ENCODE measurements around the gene EIF1AD. TPM values are rescaled to one million over a fixed set of nuclear protein-coding genes. Genes with fewer than 3 reads are reported as not detected.

EIF1AD gene
- total RNA-seq, 3 donors from 2014 or later = 31.0 to 33.1 (median 31.0) TPM

- Histone ChIP-seq H3K27me3 (no peaks in the 10 kb centered on the region), H3K4me3 (peak overlapping the region; percentile 80 to 96 (median 95)), H3K4me1 (peaks cover 0 to 9% of the 10 kb centered on the region in 2 donors), H3K27ac (peak overlapping the region; percentile 91 to 92), H3K9me3 (no peaks in the 10 kb centered on the region), H3K36me3 (no peaks in the 10 kb centered on the region)
- peak; percentile 57 to 71 for DNase-seq (ENCODE audit: low spot score in 2 of 2)
- TF ChIP-seq CTCF (IDR thresholded peaks at IDR 0.05) (no peak), POLR2AphosphoS5 (IDR thresholded peaks at IDR 0.05) (no peak), POLR2A (IDR thresholded peaks at IDR 0.05) (no peak)
- intact Hi-C loops (cut with DNase I; ENCODE audit: low total_unique reads) = no loop called here
These were observed 780 bp upstream of the EIF1AD start for GRCh38 chr11:66002648-66003225.

- no peak overlapping the region for H3K27ac ChIP-seq
- H3K36me3 ChIP-seq = no peaks in the 10 kb centered on the region
- intact Hi-C loops (cut with DNase I; ENCODE audit: low total_unique reads) = no loop called here
- DNase-seq (ENCODE audit: low spot score in 2 of 2) = no peak
- no peak overlapping the region for H3K4me3 ChIP-seq
- peaks cover 0 to 4% of the 10 kb centered on the region in 2 donors for H3K4me1 ChIP-seq
- TF ChIP-seq CTCF (IDR thresholded peaks at IDR 0.05) (no peak), POLR2A (IDR thresholded peaks at IDR 0.05) (no peak), POLR2AphosphoS5 (IDR thresholded peaks at IDR 0.05) (no peak)
- H3K27me3 ChIP-seq = no peaks in the 10 kb centered on the region
- no peaks in the 10 kb centered on the region for H3K9me3 ChIP-seq
These were observed 4.7 kb downstream of the EIF1AD start for GRCh38 chr11:65997286-65997685.

GRCh38 chr11:65992056-65992455 is 9.9 kb downstream of the EIF1AD start:
- H3K4me3 ChIP-seq = no peak overlapping the region
- no peaks in the 10 kb centered on the region for H3K27me3 ChIP-seq
- H3K36me3 ChIP-seq = no peaks in the 10 kb centered on the region
- no peak for TF ChIP-seq CTCF (IDR thresholded peaks at IDR 0.05)
- no peak for TF ChIP-seq POLR2A (IDR thresholded peaks at IDR 0.05)
- no peak for TF ChIP-seq POLR2AphosphoS5 (IDR thresholded peaks at IDR 0.05)
- DNase-seq (ENCODE audit: low spot score in 2 of 2) = no peak
- no peaks in the 10 kb centered on the region for H3K4me1 ChIP-seq
- intact Hi-C loops (cut with DNase I; ENCODE audit: low total_unique reads) = no loop called here
- no peaks in the 10 kb centered on the region for H3K9me3 ChIP-seq
- H3K27ac ChIP-seq = no peak overlapping the region

- H3K36me3 ChIP-seq = no peaks in the 10 kb centered on the region
- H3K4me3 ChIP-seq = no peak overlapping the region
- TF ChIP-seq POLR2AphosphoS5 (IDR thresholded peaks at IDR 0.05) (peak in 2 of 3 donors; percentile 78 to 83), CTCF (IDR thresholded peaks at IDR 0.05) (peak; percentile 96 to 99 (median 99)), POLR2A (IDR thresholded peaks at IDR 0.05) (no peak)
- peak overlapping the region in 1 of 2 donors; percentile 36 for H3K27ac ChIP-seq
- no peaks in the 10 kb centered on the region for H3K27me3 ChIP-seq
- no peaks in the 10 kb centered on the region for H3K4me1 ChIP-seq
- H3K9me3 ChIP-seq = no peaks in the 10 kb centered on the region
- DNase-seq (ENCODE audit: low spot score in 2 of 2) = peak; percentile 85 to 92
- intact Hi-C loops (cut with DNase I; ENCODE audit: low total_unique reads) = no loop called here
These were observed 13.0 kb downstream of the EIF1AD start for GRCh38 chr11:65988791-65989592.

- no peak overlapping the region for H3K4me3 ChIP-seq
- intact Hi-C loops (cut with DNase I; ENCODE audit: low total_unique reads) = no loop called here
- no peak for DNase-seq (ENCODE audit: low spot score in 2 of 2)
- no peak overlapping the region for H3K27ac ChIP-seq
- no peaks in the 10 kb centered on the region for H3K9me3 ChIP-seq
- no peaks in the 10 kb centered on the region for H3K4me1 ChIP-seq
- no peak for TF ChIP-seq POLR2A (IDR thresholded peaks at IDR 0.05)
- TF ChIP-seq CTCF (IDR thresholded peaks at IDR 0.05) = no peak
- TF ChIP-seq POLR2AphosphoS5 (IDR thresholded peaks at IDR 0.05) = no peak
- no peaks in the 10 kb centered on the region for H3K27me3 ChIP-seq
- no peaks in the 10 kb centered on the region for H3K36me3 ChIP-seq
These were observed 14.6 kb downstream of the EIF1AD start for GRCh38 chr11:65987336-65987735.

All from breast epithelium (tissue), 4 donors.